ENCODE measurements around the gene ITIH3. TPM values are rescaled to one million over a fixed set of nuclear protein-coding genes. Genes with fewer than 3 reads are reported as not detected.

The ITIH3 gene
- total RNA-seq, 1 donor from 2014 or later, result not detected

DNA sequence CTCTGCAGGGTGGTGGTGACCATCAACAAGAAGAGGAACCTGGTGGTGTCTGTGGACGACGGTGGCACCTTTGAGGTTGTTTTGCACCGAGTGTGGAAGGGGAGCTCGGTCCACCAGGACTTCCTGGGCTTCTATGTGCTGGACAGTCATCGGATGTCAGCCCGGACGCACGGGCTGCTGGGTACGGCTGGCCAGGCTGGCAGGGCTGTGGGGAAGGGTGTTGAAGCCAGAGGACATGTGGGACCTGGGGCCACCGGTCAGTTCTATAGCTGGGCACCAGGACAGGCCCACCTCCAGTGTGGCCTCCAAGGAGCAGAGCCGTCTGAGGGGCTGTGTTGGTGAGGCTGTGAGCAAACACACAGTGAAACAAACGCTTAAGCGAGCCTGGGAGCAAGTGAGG, 3.9 kb upstream of the ITIH3 start:
- H3K4me3 Mint-ChIP-seq (ENCODE audit: unreplicated experiment), result no peak overlapping the region
- no peak overlapping the region for H3K27ac Mint-ChIP-seq (ENCODE audit: unreplicated experiment)
- H3K27me3 Mint-ChIP-seq (ENCODE audit: unreplicated experiment), result peaks cover 5% of the 10 kb centered on the region
- no peaks in the 10 kb centered on the region for H3K36me3 Mint-ChIP-seq (ENCODE audit: unreplicated experiment)
- DNase-seq, result no peak
- TF ChIP-seq, protein P1, sequence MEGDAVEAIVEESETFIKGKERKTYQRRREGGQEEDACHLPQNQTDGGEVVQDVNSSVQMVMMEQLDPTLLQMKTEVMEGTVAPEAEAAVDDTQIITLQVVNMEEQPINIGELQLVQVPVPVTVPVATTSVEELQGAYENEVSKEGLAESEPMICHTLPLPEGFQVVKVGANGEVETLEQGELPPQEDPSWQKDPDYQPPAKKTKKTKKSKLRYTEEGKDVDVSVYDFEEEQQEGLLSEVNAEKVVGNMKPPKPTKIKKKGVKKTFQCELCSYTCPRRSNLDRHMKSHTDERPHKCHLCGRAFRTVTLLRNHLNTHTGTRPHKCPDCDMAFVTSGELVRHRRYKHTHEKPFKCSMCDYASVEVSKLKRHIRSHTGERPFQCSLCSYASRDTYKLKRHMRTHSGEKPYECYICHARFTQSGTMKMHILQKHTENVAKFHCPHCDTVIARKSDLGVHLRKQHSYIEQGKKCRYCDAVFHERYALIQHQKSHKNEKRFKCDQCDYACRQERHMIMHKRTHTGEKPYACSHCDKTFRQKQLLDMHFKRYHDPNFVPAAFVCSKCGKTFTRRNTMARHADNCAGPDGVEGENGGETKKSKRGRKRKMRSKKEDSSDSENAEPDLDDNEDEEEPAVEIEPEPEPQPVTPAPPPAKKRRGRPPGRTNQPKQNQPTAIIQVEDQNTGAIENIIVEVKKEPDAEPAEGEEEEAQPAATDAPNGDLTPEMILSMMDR (IDR thresholded peaks at IDR 0.05; ENCODE audit: partially characterized antibody, unreplicated experiment), result no peak
- H3K9me3 Mint-ChIP-seq (ENCODE audit: unreplicated experiment), result peaks cover 4% of the 10 kb centered on the region
- peaks cover 9% of the 10 kb centered on the region for H3K4me1 Mint-ChIP-seq (ENCODE audit: low read depth, unreplicated experiment)

DNA sequence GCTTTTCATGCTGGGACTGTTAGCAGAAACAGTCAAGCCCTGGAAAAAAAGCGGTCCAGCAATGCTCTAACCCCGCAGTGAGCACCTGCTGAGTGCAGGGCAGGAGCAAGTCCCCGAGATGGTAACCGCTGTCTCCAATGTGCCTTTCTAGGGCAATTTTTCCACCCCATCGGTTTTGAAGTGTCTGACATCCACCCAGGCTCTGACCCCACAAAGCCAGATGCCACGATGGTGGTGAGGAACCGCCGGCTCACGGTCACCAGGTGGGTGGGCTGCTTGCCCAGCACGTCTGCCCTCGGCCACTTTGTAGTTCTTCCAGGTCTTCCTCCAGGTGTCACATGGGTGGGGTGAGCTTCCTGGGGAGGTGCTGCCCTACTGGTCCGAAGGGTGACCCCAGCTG, 3.2 kb upstream of the ITIH3 start:
- Mint-ChIP-seq H3K9me3 (ENCODE audit: unreplicated experiment) (peaks cover 6% of the 10 kb centered on the region), H3K27me3 (ENCODE audit: unreplicated experiment) (peaks cover 5% of the 10 kb centered on the region), H3K27ac (ENCODE audit: unreplicated experiment) (no peak overlapping the region), H3K4me1 (ENCODE audit: low read depth, unreplicated experiment) (peaks cover 9% of the 10 kb centered on the region), H3K36me3 (ENCODE audit: unreplicated experiment) (no peaks in the 10 kb centered on the region), H3K4me3 (ENCODE audit: unreplicated experiment) (no peak overlapping the region)
- DNase-seq, result no peak
- TF ChIP-seq, protein P1 (IDR thresholded peaks at IDR 0.05; ENCODE audit: partially characterized antibody, unreplicated experiment), result no peak

DNA sequence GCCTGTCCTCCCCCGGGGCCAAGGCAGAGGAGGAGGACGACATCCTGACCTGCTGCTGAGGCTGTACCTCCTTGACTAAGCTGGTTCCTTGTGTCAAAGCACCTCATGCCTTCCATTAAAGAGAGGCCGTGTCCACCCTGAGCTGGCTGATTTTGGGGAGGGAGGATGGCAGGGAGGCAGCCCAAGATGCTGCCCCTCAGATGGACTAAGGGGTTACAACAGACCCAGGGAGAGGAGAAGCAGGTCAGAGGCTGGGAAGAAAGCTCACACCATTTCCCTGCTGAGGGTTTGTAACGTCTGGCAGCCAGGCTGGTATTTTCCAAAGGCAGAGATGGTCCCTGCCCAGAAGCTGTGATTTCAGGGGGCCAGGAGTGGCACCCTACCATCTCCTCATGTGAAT, 2.7 kb upstream of the ITIH3 start:
- DNase-seq, result no peak
- Mint-ChIP-seq H3K4me1 (ENCODE audit: low read depth, unreplicated experiment) (peaks cover 9% of the 10 kb centered on the region), H3K27ac (ENCODE audit: unreplicated experiment) (no peak overlapping the region), H3K4me3 (ENCODE audit: unreplicated experiment) (no peak overlapping the region), H3K36me3 (ENCODE audit: unreplicated experiment) (no peaks in the 10 kb centered on the region), H3K9me3 (ENCODE audit: unreplicated experiment) (peaks cover 6% of the 10 kb centered on the region), H3K27me3 (ENCODE audit: unreplicated experiment) (peaks cover 5% of the 10 kb centered on the region)
- TF ChIP-seq, protein P1 (IDR thresholded peaks at IDR 0.05; ENCODE audit: partially characterized antibody, unreplicated experiment), result no peak

DNA sequence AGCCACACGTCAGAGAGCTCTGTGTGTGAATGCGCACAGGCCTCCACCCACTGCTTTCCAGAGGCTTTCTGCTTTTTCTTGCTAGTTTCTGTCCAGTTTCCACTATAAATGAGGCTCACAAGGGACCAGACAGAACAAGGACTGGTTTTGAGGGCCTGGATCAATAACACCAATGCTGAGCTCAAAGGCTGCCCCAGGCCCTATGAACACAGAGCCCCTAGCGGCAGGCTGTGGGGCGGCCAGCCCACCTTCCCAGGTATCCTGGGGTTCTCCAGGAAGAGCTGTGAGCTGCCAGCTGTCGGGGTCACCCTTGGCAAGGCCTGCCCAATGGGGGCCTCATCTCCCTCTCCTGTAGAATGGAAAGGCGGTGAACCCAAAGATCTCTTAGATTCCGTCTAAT, 2.2 kb upstream of the ITIH3 start:
- H3K4me3 Mint-ChIP-seq (ENCODE audit: unreplicated experiment), result no peak overlapping the region
- peak overlapping the region; percentile 17 for H3K27ac Mint-ChIP-seq (ENCODE audit: unreplicated experiment)
- TF ChIP-seq, protein P1 (IDR thresholded peaks at IDR 0.05; ENCODE audit: partially characterized antibody, unreplicated experiment), result peak; percentile 61
- peak; percentile 46 for DNase-seq
- H3K4me1 Mint-ChIP-seq (ENCODE audit: low read depth, unreplicated experiment), result peaks cover 9% of the 10 kb centered on the region
- H3K36me3 Mint-ChIP-seq (ENCODE audit: unreplicated experiment), result no peaks in the 10 kb centered on the region
- peaks cover 6% of the 10 kb centered on the region for H3K9me3 Mint-ChIP-seq (ENCODE audit: unreplicated experiment)
- H3K27me3 Mint-ChIP-seq (ENCODE audit: unreplicated experiment), result peaks cover 5% of the 10 kb centered on the region

DNA sequence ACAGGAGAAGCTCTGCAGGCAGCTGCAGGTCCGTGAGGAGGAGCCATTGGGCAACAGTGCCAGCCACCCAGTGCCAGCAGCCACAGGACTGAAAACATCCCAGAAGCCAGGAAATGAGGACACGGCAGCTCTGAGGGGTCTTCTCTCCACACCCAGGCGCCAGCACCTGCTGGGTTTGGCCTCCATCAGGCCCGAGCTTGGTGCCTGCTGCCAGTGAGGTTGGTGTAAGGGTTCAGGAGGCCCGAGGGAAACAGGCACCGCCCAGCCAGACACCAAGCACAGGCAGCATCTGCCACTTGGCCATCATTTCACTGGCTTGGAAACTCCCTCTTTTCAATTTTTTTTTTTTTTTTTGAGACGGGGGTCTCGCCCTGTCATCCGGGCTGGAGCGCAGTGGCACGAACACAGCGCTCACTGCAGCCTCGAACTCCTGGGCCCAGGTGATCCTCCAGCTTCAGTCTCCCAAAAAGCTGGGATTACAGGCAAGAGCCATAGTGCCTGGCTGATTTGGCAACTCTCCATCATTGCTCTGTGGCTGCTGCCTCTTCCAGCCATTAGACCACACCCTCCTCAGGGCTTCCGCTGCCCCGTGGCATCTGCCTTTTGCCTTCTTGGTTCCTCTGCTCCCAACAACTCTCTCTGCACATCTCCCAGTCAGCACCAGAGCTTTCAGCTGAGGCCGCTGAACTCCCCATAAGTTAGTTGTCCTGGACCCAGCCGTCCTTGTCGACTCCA, 1.5 kb upstream of the ITIH3 start:
- Mint-ChIP-seq H3K27me3 (ENCODE audit: unreplicated experiment) (peaks cover 3% of the 10 kb centered on the region), H3K4me3 (ENCODE audit: unreplicated experiment) (peak overlapping the region; percentile 28), H3K4me1 (ENCODE audit: low read depth, unreplicated experiment) (peaks cover 7% of the 10 kb centered on the region), H3K9me3 (ENCODE audit: unreplicated experiment) (peaks cover 6% of the 10 kb centered on the region), H3K36me3 (ENCODE audit: unreplicated experiment) (no peaks in the 10 kb centered on the region), H3K27ac (ENCODE audit: unreplicated experiment) (peak overlapping the region; percentile 17)
- TF ChIP-seq, protein P1 (IDR thresholded peaks at IDR 0.05; ENCODE audit: partially characterized antibody, unreplicated experiment), result no peak
- no peak for DNase-seq

All from glutamatergic neuron (in vitro differentiated cells).